Activated CD4-positive, alpha-beta T cell treated with anti-CD3 and anti-CD28 coated beads, Interleukin-2, amount 50 U/mL, for 4 hours (primary cell): ENCODE data around the gene SARS2.
"Not testable (repeated sequence)": the region's sequence is repeated elsewhere in the genome, so short reads cannot be mapped to it uniquely, and the experiment has no call there.

ENCODE experiments used
- DNase-seq, 2 experiments: peaks; one replicate each; pipeline ENCODE4 v3.0.0-alpha.2; 2020

SARS2 gene

DNA sequence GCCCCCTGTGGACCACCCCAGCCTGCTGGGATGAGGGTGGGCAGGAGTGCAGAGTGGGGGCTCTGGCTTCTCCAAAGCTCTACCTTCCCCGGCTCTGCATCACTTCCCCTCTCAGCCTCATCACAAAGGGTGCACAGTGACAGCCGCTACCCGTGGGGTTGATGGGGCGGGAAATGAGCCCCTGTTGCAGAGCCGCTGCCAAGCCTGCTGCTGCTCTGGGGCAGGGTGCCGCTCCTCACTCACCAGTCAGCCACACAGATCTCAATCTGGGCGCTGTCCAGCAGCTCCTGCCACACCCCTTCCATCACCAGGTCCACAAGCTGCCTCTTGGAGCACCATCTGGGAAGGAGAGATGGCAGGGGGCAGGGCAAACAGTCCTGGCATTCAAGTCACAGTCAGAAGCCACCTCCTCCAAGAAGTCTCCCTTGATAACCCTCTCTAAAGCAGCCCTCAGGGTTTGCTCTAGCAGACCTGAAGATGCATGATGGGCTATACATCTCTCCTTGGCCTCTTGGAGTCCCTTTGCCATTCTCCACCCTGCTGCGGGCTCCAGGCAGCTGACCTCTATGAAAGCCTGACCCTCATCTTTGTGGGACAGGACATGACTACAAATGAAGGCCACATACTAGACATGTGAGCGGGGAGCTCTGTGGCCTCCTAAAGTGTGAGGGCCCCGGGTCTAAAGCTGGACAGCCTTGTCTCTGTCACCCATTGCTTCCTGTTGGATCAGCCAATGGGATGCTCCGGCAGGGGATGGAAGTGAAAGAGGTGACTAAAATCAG is 15.9 kb upstream of the SARS2 start:
- no peak for DNase-seq

DNA sequence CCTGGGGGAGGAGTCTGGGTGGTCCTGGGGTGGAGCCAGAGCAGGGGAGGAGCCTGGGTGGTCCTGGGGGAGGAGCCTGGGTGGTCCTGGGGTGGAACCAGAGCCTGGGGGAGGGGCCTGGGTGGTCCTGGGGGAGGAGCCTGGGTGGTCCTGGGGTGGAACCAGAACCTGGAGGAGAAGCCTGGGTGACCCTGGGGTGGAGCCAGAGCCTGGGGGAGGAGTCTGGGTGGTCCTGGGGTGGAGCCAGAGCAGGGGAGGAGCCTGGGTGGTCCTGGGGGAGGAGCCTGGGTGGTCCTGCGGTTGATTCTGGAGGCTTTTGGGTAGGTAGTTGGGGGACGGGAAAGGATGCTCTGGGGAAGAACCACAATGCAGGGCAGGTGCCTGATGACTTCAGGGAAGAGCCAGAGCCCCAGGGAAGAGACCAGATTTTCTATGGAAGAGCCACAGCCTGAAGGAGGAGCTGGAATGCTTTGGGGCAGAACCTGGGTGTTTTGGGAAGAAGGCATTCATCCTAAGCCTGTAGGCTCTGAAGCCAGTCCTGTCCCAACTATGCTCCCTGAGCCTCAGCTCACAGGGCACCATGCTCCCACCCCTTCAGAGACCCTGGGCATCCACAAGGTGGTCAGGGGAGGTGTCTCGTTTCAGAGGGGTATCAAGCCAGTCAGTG is 15.1 kb upstream of the SARS2 start:
- DNase-seq, result no peak

DNA sequence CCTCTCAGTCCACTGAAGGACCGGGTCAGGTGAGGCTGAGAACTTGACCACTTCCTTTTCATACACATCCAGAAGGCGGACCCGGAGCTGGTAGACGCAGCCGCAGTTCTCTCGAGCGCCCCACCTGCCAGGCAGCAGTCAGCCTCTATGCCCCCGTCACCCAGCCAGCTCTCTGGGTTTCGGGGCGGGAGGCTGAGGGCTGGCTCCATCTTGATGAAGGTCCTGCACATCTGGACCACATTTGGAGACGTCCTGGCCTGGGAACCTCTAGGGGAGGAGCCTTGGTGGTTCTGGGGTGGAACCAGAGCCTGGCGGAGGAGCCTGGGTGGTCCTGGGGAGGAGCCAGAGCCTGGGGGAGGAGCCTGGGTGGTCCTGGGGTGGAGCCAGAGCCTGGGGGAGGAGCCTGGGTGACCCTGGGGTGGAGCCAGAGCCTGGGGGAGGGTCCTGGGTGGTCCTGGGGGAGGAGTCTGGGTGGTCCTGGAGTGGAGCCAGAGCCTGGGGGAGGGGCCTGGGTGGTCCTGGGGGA is 14.5 kb upstream of the SARS2 start:
- DNase-seq, result no peak

DNA sequence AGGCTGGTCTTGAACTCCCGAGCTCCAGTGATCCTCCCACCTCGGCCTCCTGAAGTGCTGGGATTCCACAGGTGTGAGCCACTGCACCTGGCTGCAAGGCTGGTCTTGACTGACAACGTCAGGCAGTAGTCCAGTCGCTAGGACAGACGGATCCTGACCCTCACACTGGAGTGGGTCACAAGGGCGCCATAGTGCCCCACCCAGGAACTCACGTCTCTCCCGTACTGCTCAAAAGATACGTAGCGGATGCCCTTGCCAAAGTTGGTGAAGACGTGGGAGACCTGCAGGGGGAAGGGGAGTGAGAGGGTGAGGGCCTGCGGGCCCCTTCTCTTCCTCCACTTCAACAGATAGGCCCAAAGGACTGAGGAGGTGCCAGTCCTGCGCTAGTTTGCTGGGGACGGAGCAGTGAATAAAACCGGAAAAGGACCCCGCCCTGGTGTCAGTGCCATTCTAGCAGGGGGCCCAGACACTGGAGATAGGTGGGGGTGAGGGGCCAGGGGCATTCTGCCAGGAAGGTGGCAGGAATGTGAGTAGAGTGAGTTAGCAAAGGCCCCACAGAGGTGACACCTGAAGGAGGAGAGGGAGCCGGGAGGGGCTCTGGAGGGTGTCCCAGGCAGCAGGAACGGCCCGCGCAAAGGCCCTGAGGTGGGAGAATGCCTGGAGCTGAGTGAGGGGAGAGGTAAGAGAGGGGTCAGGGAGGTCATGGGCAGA is 12.1 kb upstream of the SARS2 start:
- no peak for DNase-seq

DNA sequence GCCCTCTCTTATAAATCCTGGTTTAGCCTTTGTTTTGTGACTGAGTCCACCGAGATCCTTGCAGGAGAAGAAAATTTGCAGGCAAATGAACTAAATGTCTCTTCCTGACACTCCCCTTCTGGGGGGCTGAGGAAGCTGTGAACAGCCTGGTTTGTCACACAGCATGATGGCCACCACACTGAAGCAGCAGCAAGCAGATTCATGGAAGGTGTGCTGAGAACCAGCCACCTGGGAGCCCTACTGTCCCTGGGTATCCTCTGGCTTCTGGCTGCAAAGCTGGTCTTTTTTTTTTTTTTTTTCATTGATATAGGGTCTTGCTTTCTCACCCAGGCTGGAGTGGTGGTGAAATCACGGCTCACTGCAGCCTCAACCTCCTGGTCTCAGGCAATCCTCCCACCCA is 11.4 kb upstream of the SARS2 start:
- DNase-seq, result no peak

DNA sequence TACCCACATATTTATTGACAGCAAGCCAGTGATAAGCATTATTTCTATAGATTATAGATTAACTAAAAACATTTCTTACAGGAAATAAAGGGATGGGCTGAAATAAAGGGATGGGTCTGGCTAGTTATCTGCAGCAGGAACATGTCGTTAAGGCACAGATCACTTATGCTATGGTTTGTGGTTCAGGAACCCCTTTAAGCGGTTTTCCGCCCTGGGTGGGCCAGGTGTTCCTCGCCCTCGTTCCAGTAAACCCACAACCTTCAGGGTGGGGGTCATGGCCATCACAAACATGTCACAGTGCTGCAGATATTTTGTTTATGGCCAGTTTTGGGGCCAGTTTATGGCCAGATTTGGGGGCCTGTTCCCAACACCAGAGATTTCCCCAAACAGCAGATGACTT is 10.9 kb upstream of the SARS2 start:
- DNase-seq, result not testable (repeated sequence)

DNA sequence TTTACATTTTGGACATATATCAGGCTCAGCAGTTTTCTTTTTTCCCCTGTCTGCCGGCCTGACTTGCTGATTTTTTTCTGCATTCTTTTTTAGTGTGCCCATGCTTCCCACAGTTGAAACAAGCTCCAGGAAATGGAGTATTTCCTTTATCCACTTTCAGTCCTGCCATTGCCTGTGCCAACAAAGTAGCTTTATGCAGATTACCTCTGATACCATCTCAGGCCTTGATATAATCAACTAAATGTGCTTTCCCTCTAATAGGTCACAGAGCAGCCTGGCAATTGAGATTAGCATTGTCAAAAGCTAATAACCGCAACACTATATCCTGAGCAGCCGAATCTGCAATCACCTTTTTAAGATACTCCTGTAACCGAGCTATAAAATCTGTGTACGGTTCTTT is 9.4 kb upstream of the SARS2 start:
- no peak for DNase-seq

DNA sequence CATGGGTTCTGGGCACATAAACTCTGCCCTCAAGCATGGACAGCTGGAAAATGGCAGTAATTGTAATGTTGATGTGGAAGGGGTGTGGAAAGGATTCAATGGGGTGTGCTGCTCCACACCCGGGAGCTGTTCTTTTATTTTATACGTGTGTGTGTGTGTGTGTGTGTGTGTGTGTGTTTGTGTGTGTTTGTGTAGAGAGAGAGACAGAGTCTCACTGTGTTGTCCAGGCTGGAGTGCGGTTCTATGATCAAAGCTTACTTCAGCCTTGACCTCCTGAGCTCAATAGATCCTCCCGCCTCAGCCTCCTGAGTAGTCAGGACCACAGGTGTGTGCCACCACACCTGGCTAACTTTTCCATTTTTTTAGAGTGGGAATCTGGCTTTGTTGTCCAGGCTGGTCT is 3.0 kb upstream of the SARS2 start:
- DNase-seq, result no peak

DNA sequence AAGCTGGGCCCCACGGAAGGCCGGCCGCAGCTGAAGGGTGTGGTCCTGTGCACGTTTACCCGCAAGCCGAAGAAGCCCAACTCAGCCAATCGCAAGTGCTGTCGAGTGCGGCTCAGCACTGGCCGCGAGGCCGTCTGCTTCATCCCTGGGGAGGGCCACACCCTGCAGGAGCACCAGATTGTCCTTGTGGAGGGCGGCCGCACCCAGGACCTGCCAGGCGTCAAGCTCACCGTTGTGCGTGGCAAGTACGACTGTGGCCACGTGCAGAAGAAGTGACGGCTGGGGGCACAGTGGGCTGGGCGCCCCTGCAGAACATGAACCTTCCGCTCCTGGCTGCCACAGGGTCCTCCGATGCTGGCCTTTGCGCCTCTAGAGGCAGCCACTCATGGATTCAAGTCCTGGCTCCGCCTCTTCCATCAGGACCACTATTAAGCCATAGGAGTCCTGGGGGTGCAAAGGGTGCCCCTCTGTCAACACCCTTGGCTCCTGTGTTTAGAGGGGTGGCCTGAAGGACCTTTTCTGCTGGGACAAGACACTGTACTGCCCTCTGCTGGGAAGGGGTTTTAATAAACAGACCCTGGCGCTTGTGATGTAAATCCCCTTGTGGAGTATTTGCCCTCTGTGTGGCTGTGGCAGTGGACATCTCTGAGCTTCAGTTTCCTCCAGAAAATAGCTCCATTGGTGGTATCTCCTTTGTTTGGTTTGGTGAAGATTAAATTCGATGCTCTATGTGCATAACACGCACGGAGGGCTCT is 2.0 kb upstream of the SARS2 start:
- DNase-seq, result no peak

DNA sequence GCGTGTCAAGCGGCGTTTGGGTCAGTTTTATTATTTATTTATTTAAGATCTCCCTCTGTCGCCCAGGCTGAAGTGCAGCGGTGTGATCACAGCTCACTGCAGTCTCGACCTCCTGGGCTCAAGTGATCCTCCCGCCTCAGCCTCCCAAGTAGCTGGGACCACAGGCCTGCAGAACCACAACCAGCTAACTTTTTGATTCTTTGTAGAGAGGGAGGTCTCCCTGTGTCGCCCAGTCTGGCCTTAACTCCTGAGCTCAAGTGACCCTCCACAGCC is 894 bp upstream of the SARS2 start:
- no peak for DNase-seq

DNA sequence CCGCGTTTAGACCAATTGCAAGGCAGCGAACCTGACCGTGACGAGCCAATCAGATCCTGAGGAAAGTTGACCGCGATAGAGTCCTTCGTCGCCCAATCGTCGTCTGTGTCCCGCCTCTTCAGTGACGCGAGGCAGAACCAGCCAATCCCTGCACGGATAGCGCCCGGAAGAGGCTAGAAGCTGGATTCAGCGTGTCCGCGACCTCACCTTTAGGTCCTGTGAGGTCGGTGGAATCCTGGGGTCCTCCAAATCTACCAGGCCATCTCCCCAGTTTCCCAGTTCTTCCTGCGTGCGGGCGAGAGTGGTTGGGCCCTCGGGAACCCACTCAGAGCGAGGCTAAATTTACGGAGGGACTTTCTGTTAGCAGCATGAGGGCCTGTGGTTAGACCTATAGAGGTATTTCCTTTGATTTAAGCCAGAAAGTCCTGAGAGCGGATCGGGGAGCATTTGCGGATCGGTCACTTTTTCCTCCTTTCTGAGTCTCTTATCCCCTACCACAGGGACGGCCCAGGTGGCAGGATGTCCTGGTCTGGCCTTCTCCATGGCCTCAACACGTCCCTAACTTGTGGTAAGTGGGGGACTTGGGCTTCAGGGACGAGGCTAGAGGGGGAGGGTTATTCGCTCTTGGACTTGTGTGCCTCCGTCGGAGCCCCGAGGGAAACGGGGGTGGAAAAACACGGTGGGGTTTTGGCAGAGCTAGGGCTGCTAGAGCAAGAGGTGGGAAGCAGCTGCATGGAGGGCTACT is 385 bp upstream of the SARS2 start, which contains the start of gene MRPS12:
Gene MRPS12, plus strand, starts transcription at position 169 of the 745 bp plus-strand sequence. Its CDS starts 351 bp downstream, at position 520.
- DNase-seq, result peak; percentile 98

DNA sequence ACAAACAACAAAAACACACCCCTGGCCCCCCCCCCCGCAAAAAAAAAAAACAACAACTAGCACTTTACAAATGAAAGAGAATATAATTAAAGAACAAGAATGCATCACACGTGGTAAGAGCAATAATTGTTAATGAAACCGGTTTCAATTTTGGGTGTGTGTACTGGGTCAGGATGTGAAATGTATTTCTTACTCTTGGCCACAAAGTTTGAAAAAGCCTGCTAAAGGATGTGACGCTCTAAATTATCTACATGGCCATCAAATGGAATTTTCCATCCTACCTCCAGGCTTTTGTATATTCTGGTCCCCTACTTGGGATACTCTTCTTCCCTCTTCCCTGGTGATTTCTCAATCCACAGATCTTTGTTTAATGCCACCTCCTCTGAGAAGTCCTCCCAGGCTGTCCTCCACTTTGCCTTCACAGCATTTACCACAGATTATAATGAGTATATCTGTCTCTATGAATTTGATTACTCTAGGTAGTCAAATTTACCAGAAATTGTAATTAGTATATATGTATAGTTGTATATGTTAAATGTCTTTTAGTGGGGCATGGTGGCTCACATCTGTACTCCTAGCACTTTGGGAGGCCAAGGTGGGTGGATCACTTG is 2.1 kb downstream of the SARS2 start:
- no peak for DNase-seq

DNA sequence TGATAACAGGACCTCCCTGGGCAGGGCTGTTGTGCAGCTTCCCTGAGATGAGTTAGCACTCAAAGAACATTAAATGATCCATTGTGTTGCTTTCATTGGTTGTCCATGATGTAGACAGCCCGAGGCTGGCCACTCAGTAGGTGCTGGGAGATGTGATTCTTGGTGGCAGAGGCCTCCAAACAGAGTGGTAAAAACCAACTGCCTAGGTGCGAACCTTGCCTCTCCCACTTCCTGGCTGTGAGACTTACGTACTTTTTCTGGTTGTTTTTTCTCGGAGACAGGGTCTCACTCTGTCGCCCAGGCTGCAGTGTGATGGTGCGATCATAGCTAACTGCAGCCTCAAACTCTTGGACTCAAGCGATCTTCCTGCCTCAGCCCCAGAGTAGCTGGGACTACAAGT is 6.2 kb downstream of the SARS2 start:
- DNase-seq, result no peak

DNA sequence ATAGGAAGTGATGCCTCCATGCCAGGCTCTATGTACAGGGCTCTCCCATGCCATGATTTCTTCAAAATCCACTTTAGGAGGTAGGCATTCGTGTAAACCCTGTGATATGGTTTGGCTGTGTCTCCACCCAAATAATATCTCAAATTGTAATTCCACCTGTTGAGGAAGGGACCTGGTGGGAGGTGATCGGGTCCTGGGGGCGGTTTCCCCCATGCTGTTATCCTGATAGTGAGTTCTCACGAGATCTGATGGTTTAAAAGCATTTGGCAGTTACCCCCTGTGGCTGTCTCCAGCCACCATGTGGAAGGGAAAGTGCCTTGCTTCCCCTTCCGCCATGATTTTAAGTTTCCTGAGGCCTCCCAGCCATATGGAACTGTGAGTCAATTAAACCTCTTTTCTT is 8.1 kb downstream of the SARS2 start:
- DNase-seq, result no peak

DNA sequence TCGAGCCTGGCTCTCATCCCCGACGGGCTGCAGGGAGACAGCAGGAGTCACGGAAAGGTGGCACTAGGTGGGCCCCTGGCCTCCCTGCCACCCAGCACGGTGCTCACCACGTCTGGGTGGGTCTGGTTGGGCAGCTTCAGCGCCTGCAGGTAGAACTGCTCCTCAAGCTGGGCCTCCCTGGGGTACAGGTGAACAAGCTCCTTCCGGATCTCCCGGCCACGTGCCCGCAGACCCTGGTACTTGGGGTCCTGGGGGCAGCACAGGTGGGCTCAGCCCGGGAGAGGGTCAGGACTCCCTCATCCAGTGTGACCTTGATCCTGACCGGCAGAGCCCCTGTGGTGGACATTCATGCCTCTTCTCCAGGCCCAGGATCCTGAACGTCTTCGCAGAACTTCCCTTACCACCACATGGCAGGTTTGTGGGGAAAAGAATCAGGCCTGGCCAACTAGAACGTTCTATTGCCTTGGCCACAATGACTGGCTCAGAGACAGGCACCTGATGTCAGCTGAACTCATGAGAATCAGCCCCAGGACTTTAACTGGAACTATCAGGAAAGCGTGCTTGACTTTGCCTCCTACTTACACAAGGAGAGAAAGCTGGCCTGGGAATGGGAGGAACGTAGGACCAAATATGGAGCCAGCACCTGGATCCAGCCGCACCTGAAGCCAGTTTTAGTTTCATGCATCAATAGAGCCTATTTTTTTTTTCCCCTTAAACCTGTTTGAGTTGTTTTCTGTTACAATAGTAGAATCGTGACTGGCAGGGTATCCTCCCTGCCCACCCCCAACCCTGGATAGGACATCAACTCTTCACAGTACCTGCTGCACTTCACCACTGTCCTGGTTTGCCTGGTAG is 8.9 kb downstream of the SARS2 start:
- DNase-seq, result no peak

DNA sequence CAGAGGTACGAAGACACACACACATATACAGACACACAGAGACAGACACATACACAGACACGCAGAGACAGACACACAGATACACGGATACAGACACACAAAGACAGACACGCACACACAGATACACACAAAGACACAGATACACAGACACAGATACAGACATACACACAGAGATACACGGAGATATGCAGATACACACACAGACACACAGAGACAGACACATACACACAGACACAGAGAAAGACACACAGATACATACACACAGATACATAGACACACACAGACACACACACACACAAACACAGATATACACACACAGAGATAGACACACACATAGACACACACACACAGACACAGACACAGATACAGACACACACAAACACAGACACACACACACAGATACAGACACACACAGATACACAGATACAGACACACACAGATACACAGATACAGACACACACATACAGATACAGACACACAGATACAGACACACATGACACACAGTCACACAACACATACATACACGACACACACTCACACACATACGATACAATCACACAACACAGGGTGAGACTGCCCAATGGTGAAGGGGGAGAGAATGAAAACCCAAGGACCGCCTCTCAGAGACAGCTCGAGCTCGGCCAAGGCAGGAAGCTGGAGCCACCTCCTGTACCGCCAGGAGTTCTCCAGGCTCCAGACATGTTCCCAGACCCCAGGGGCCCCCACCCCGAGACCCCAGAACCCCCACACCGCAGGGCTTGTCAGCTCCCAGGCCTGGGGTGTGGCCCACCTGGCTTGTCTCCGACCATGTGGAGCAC is 9.8 kb downstream of the SARS2 start:
- no peak for DNase-seq

DNA sequence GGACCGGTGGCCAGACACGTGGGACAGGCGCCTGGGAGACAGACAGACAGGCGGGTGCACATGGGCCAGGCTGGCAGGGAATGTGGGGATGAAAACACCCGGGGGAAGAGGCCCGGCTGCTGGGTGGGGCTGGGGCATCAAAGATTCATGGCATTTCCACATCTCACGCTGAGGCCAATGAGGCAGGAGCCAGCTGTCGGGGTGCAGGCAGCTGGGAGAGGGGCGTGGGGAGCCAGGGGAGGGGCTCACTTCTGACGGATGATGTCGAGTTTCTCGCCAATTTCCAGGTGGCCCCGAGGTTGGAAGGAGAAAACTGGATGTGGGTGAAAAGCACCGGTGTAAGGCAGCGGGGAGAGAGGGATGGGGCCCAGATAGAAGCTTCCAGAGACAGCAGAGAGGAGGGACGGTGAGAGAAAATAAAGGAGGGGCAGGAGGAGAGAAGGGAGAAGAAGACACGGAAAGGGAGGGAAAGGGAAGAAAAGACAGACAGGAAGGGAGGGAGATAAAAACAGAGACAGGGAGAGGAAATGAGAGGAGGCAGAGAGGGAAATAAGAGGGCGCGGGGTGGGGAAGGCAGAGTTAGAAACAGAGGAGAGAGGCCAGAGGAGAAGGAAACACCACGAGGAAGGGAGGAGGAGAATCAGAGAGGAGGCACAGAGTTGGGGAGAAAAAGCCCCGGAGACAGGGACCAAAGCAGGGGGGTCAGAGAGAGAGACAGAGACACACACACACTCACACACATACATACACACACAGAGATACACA is 10.5 kb downstream of the SARS2 start:
- no peak for DNase-seq

DNA sequence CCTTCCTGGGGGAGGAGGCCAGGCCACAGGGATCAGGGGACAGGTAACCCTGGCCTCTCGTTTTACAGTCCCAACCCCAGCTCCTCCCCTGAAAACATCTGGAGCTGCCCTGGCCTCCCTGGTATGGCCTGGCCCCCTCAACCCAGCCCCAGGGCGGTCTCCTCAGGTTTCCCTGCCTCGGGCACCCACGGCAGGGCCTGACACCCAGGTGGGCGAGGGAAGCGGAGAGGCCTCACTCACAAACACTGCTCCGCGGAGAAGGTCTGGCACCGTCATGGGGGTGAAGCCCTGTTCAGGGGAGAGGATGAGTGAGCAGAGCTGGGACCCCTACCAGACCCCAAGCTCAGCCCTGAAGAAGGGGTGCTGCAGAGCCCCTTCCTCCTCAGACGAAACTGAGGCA is 12.0 kb downstream of the SARS2 start:
- DNase-seq, result no peak

DNA sequence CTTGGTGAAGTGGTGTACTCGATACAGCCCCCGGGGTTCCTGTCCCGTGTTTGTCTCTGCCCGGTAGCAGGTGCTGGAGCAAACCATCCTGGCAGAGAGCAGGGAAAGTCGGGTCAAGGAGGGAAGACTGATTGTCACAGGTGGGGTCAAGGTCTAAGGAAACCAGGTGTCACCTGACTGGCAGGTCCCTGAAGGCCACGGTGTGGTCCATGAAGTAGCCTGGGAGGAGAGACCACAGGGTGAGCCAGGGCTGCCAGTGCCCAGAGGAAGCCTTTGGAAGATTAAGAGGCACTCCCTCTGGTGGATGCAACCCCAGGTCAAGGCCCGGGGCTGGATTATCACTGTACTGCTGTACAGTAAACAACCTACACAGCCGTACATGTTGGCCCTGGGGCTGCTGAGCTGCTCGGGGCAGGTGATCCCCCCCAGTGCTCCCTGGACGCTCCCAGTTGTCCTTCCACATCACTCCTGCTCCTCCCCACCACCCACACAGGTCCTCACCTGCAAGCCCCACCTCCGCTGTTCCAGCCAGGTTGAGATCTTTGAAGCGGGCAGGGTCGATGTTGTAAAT is 12.6 kb downstream of the SARS2 start:
- DNase-seq, result no peak
